Activated naive CD8-positive, alpha-beta T cell treated with anti-CD3 and anti-CD28 coated beads, Interleukin-2, amount 50 U/mL, for 16 hours (primary cell): Measurements from ENCODE around the gene DDX23.
"Not testable (repeated sequence)": the region's sequence is repeated elsewhere in the genome, so short reads cannot be mapped to it uniquely, and the experiment has no call there.

Source experiments
- DNase-seq: peaks from one replicate; pipeline ENCODE4 v3.0.0-alpha.2; 2020; ENCODE audit warnings: low read depth, low spot score

Gene DDX23

DNA sequence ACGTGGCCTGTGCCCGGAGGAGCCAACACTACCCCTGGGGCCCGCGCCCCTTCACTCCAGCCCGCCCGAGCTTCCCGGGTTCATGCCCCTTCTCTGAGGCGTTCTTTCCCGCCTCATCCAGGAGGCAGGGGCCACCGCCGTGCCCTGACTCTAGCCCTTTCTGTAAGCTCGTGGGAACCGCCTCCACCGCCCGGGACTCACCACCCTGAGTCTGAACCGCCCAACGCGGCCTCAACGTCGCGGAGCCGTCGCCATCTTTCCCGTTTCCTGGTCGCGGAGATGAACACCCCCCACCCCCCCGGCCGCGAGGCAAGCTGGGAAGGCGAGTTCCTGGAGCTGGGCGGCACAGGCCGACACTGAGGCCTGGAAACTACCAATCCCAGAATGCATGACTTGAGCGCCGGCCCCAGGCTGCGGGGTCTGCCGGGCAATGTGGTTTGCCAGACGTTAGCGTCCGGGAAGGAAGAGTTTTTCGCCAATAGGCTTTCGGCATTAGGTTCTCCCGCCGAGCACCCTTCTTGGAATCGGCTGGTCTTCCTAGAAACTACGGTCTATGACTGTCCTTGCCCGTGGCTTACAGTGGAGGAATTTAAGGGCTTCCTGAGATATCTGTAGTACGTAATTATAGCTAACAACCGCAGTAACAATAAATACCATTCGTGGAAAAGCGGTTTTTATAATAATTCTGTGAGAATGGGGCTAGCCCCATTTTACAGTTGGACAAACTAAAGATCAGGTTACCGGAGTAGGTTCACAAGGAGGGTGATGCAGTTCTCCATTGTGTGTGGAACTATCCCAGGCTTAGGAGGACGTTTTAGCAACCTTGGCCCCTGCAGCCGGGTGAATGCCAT, at the start of gene DDX23:
Gene DDX23 (minus strand): TSS at position 281 of the 851 bp plus-strand sequence. CDS start 6,381 bp downstream, outside the sequence.
- DNase-seq = peak; percentile 77

DNA sequence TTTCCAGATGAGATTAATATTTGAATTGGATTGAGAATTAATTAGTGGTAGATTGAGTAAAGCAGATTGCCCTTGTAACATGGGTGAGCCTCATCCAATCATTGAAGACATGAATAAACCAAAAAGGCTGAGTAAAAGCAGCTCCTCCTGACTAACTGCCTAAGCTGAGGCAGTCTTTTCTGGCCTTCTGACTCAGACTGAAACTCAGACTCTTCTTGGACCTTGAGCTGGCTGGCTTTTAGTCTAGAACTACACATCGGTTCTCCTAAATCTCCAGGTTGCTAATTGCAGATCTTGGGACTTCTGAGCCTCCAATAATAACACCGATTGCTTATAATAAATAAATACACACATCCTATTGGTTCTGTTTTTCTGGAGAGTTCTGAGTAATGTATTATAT, 49.3 kb upstream of the DDX23 start:
- DNase-seq = no peak

DNA sequence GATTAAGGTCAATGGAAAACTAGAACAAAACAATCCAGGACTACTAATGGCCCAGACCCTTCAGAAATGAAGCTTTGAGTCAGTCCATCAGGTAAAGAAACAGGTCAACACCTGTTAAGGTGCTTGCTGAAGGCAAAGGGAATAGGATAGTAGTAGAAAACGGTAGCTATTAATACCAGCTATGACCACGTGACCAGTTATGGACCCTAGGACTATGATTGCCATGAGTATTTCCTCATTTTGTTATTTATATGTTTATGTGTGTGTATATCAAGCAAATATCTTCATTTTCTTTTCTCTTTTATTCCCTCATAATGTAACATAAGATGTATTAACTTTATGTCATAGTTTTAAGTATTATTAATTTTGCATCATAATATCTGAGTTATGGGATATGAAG, 47.7 kb upstream of the DDX23 start:
- no peak for DNase-seq

DNA sequence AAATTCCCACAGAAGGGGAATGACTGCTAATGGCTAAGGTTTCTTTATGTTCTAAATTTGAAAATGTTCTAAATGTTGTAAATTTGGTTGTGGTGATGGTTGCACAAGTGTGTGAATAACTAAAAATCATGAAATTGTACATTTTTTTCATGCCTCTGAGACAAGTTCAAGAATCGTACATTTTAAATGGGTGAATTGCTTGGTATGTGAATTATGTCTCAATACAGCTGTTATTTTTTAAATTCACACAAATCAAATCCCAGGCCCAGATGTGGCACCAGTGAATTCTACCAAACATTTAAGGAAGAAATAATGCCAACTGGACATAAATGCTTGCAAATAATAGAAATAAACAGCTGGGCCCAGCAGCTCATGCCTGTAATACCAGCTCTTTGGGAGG, 42.3 kb upstream of the DDX23 start:
- no peak for DNase-seq

DNA sequence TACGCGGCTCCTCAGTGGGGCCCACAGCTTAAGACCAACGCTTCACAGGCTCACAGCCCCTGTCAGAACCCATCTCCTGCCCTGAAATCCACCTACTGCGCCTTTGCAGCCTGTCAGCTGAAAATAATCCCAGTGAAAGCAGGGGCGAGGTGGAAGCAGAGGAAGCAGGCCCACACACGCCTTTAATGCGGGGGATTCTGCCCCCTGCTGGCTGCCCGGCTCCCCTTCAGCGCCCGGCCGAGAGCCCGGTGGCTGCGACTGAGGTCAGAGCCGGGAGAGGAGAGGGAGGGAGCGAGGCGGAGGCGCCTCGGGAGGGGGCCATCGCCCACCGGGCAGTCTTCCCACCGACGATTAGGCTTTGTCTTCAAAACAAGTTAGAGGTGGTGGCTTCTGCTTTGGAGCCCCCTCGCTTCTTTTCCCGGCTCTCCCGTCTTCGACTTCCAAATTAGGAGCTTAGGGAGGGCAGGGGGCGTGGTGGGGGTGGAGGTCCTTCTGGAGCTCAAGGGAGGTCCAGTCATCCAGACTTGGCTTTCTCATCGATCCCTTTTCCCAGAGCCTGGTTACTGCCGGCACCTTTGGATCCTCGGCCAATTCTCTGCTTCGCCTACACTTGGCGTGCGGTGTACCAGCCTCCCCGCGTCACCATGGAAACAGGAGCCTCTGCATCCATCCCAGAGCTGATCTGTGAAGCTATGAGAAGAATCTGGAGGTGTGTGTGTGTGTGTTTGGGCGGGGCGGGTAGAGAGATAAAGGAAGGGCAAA, 38.9 kb upstream of the DDX23 start:
- DNase-seq = peak; percentile 41

DNA sequence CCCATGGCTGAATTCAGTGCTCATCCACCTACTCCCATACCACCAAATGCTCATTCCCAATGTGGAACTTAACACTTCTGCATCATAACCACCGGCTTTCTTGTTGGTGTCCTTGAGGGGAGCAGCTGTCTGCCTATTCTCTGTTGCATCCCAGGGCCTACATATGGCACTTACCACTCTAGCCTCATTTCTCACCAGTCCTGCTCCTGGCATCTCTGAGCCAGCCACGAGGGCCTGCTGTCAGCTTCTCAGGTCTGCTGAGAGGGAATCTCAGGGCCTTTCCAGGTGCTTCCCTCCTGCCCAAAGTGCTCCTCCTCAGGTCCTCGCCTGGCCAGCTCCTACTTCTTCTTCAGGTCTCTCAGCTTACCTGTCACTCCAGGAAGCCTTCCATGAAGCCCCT, 37.7 kb upstream of the DDX23 start:
- no peak for DNase-seq

DNA sequence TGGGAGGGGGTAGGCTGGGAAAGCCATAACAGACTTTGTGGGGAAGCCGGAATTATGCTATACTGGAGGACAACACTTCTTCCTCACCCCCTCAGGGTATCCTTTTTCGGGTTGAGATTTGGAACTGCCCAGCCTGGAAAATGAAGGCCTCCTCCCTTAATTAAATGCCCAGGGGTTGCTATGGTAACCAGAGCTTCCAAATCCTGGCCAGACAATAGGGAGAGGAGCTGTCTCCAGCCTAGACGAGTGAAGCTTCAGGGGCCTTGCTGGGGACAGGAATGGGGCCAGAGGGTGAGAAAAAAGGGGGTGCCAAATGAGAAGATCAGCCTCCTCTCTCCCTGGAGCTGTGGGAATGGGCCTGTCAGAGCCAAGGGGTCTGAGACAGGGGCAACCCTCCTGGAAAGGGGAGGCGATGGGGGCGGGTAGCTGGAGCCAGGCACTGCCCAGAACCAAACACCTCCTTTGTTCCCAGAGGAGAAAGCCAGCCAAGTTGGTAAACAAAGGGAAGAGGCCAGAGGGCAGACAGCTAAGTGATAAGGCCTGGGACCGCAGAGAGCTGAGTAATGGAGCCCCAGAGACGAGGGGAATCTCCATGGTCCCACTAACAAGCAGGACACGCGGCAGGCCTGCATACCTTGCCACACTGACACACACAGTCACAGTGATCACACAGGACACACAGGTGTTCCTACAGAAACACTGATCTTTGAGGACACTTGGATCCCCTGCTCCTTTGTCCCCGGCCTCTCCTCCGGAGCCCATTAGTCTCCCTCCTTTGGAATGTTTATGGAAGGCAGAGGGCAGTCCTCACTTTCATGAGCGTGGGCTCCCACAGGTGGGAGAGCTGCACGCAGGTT, 31.6 kb upstream of the DDX23 start:
- no peak for DNase-seq

DNA sequence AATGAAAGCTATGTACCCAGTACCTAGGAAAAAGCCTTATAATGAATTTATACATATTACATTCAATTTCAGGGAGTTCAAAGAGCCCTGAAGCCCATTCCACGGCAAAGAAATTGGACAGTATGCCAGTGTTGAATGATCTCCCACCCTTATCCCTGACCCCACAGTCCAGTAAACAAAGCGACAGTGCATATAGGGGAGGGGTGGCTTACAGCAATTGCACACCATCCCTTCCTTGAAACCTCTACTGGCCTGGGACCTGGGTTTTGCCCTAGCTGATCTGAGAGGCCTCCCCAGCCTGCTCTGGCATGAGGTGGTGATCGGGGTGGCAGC, 31.0 kb upstream of the DDX23 start:
- DNase-seq = no peak

DNA sequence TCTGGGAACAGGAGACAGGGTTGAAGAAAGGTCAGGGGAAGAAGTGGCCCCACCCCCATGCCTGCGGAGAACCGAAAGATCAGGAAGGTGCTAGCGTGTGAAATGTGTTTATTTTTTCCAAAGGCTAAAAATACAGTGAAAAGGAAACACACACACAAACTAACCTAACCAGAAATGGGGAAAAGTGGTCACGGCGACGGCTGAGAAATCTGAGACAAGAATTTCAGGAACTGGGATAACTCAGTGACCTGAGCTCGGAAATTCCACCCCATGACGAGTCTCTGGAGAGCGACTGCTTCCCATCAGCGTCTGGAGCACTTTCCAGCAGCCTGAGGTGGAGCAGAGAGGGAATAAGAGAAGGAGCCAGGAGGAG, 30.3 kb upstream of the DDX23 start:
- no peak for DNase-seq

DNA sequence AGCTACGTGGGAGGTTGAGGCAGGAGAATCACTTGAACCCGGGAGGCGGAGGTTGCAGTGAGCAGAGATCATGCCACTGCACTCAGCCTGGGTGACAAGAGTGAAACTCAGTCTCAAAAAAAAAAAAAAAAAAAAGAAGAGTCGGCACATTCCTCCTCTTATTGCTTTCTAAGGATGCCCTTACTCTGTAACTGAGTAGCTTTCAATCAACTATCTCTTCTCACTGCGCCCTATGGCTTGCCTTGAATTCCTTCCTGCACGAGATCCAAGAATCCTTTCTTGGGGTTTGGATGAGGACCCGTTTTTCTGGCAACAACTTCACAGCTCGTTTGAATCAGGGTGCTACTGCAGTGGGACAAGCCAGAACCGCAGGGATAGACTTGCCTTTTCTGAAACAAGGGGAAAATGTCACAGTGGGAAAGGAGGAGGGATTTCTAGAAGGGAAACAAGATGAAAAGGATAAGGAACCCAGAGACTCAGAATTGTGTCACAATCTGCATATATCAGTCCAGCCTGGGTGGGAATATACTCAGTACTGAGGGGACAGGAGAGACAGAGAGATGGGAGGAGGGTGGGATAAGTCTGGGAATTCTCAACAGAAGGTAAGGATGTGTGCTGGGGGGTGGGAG, 29.8 kb upstream of the DDX23 start:
- no peak for DNase-seq

DNA sequence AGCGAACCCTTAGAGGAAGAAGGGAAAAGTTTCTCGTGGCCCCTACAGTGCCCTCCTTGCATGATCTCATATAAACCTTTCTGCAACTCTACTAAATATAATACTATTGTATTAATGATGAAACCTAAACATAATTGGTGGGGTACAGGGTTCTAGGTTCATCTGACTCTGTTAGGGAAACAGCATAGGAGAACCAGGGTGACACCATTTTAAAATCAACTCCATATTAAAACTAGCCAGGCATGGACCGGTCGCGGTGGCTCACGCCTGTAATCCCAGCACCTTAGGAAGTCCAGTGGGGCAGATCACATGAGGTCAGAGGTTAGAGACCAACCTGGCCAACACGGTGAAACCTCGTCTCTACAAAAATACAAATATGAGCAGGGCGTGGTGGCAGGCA, 28.7 kb upstream of the DDX23 start:
- DNase-seq = no peak

DNA sequence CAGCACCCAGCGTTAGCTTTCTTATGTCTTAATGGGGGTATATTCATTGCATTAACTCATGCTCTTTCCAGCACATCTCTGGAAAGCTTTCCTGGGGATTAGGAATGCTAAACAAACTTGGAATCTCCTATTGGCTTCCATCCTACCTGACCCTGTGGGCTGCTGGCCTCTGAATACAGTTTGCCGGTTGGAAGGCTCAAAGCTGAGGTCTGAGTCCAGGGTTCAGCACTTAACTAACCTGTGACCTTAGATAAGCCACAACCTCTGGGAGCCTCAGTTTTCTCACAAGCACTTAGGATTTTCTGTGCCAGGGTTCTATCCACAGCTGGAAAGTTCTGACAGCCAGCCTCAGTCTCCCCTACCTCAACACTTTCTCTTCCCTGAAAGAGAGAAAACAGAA, 26.6 kb upstream of the DDX23 start:
- DNase-seq = no peak

DNA sequence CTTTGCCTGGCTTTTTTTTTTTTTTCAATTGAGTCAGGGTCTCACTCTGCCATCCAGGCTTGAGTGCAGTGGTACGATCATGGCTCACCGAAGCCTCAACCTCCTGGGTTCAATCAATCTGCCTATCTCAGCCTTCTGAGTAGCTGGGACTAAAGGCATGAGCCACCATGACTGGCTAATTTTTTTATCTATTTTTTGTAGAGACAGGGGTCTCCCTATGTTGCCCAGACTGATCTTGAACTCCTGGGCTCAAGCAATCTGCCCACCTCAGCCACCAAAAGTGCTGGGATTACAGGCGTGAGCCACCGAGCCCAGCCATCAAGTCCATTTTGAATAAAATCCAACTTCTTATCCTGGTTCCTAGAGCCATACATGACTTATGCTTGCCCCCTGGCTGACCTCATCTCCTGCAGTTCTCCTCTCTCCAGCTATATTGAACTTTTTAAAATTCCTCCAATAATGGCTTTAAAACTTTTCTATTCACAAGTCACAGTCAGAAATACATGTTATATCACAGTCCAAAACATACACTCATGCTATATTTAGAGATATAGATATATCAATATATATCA, 24.1 kb upstream of the DDX23 start:
- DNase-seq = no peak

DNA sequence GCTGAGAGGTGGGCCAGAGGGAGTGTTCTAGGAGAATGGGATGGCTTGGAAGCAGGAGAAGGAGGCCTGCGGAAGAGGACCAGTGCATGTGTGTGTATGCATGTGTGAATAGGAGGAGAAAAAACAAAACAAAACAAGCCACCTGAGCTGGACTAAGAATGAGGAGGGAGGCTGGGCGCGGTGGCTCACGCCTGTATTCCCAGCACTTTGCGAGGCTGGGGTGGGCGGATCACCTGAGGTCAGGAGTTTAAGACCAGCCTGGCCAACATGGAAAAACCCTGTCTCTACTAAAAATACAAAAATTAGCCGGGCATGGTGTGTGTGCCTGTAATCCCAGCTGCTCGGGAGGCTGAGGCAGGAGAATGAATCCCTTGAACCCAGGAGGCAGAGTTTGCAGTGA, 21.6 kb upstream of the DDX23 start:
- DNase-seq = not testable (repeated sequence)

DNA sequence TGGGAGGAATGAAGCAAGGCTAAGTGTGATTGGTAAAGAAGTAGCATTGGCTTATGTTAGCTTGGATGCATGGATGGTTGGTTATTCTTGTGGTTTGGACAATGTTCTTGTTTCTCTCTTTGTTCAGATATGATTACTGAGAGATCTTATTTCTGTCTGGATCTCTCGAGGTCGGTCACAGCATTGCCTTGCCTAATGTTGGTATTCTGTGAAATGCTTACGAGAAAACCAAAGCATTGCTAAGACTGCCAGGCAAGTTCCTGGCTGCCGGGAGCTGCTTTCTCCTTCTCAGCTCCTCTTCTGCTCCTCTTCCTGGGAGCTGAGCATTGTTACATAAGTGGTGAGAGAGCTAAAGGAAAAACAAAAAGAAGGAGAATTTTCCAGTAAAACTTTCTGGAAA, 21.1 kb upstream of the DDX23 start:
- DNase-seq = no peak

DNA sequence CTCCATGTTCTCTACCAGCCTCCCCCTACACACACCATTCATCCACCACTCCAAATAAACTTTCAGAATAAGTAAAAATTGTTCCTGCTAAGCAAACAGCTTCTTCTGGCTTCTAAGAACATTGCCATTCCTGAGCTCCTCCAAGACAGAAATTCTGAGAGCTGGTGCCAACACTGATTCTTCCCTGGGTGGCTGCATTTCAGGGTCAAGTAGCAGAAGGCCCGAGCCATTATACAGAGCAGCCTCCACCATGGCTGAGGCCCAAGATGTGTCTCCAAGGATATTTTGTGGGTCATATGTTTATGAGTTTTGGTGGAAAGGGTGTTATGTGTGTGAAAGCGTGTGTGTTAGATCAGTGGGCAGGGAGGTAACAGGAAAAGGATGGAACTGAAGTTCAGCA, 17.2 kb upstream of the DDX23 start:
- DNase-seq = no peak

DNA sequence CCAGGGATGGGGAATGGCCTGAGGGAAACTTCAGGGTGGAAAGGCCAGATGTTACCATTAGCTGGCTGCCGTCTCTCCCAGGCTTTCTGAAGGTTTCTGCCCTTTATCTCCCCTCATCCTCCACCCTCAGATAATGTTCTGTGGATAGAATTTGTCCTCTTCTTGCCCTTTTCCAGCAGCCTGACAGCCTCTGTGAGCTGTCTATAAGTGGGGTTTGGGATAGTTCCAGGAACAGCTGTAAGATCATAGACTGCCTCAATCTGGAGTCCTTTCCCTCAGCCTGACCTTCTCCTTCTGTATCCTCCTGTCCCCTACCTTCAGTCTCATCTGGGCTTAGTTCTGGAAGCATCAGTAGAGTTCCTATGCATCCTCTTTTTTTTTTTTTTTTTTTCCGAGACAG, 16.5 kb upstream of the DDX23 start:
- no peak for DNase-seq

DNA sequence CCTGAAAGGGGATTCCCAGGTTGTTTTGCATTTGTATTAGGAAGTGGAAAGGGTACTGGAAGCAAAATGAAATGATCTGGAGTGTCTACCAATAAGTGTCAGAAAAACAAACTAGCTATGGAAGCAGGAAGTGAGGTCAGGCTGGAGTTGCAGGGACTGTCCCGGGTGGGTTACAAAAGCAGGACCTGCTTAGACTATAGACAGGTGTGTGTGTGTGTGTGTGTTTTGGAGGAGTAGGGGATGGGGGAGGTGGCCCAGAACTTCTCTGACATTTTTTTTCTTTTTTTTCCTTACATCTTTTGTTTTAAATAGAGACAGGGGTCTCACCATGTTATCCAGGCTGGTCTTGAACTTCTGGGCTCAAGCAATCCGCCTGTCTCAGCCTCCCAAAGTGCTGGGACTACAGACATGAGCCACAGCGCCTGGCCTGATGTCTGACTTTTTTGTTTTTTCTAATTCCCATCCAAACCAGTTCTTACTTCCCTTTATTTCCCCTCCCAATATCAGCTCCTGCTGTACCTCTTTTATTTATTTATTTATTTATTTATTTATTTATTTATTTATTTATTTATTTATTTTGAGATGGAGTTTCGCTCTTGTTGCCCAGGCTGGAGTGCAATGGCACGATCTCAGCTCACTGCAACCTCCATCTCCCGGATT, 14.2 kb upstream of the DDX23 start:
- no peak for DNase-seq

DNA sequence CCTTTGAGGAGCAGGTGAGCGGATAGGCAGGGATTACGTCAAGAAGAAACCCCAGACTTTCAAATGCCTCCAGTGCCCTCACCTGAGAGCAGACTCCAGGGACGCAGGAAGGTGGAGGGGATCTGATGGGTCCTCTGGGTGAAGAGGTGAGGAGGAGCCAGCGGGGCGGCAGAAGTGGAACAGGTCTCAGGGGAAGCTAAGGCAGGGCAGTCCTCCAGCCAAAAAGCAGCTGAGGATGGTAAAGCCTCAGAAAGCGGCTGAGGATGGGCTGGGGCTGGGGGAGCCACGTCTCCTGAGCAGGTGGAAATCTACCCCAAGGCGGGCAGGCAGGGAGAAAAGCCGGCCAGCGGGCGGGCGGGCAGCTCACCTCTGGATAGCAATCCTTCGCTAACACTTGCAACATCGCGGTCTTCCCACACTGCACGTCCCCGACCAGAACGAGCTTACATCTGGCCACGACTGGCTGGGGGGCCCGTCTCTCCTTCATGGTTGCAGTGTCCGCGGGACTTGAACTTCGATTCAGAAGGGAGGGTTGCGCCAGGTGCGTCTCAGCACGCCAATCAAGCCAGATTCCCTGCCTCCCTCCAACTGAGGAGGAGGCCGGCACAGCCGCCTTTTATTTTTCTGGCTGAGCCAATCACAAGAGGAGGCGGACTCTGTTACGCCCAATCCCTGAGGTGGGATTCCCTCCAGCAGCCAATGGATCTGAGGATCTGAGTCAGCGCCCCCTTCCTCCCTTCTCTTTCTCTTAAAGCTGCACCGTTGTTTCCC, 13.5 kb upstream of the DDX23 start, which contains the start of gene RND1:
Gene RND1 (minus strand): TSS at position 590 of the 771 bp plus-strand sequence. CDS start 103 bp downstream, at position 487.
- DNase-seq = peak; percentile 58

DNA sequence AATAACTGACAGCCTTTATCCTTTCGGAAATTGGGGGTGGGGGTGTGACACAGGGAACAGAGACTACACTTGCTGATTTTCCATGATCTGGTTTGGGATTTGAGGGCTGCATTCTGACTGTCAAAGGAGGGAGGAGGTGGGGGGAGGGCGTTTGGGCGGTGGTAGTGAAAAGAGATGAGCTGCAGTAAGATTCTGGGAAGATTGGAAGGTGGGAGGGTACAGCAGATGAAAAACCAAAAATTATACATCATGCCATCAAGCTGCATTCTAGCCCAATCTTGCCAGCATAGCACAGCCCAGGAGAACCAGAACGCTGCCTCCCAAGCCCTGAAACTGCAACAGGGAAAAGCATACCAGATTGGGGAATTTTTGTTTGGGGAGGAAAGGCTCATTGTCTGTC, 11.3 kb upstream of the DDX23 start:
- no peak for DNase-seq
